ENCODE results near the gene C11orf52. TPM values are rescaled to one million over a fixed set of nuclear protein-coding genes. Genes with fewer than 3 reads are reported as not detected.
A peak's percentile ranks its signal among the peaks of the same experiment; 100 is the strongest.

Gene C11orf52
- total and polyA plus RNA-seq, 2 donors (not counting 3 experiments of a cell fraction or from before 2014, with no cell fraction given): 0.31 to 0.76 TPM

DNA sequence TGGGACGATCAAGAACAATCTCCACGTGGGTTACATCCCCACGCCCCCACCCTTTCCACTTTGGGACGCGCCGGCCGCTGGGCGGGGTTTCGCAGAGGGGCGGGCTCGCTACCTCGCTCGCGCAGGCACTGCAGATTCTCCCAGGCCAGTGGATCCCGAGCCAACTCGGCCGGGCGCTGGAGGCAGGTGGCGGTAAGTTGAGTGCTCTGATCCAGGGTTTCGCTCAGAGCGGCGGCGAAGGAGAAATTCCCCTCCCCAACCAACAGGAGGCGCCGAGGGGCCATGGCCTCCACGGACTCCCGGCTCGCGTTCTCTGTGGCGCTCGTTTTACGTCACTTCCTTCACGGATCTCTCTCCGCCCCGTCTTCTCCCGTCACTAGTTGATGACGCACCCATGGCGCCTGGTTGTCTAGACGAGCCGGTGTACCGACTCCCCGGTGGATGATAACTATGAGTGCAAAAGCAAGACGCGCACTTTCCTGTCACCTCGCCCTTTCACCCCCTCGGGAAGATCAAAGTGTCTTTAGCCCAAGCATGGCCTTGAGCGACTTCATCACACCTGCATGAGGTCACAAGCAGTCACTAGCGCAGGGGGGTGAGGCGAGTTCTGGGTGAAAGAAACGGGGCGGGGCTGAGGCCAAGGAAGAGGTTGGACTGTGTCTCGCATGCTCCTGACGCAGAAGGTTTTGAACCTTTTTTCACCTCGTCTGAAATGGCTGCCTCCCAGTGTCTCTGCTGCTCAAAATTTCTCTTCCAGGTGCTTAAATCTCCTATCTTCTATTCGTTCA is 39.7 kb upstream of the C11orf52 start, which contains the start of the genes CFAP68 and FDXACB1:
TSS of gene CFAP68 (plus strand) at position 693 of the 788 bp plus-strand sequence. CDS start at position 713, 20 bp downstream.
TSS of gene FDXACB1 (minus strand) at position 317 of the 788 bp plus-strand sequence. CDS start at position 284, 33 bp downstream.
- intact Hi-C loops (cut with micrococcal nuclease) (loop anchor here (1.0 to 2.0 kb wide), 13 partner anchors 48 to 401 kb away; partner anchors contain the start of genes BCO2, DIXDC1, DLAT and NKAPD1), dilution Hi-C loops (cut with MboI; ENCODE audit: extremely low pct_ligation_motif_present, low sequenced_read_pairs) (no loop called here)
- POLR2A ChIA-PET: no interaction called here
- Histone ChIP-seq H3K4me1 (ENCODE audit: control insufficient read depth, extremely low read depth, insufficient read depth, low read length) (peaks cover 21% of the 10 kb centered on the region), H3K79me2 (ENCODE audit: control insufficient read depth, insufficient read depth, low read length) (no peaks in the 10 kb centered on the region), H3K27me3 (ENCODE audit: control insufficient read depth in 2 of 2, insufficient read depth in 2 of 2, low read length in 2 of 2) (no peaks in the 10 kb centered on the region), H3K9ac (replicated peaks; ENCODE audit: extremely low read depth, insufficient read depth, low read length) (peak within 1 kb of the TSS; percentile 95), H3K9me3 (replicated peaks; ENCODE audit: control insufficient read depth, insufficient read depth, low read length) (no peaks in the 10 kb centered on the region), H3K36me3 (ENCODE audit: control insufficient read depth in 2 of 2, extremely low read depth in 1 of 2, insufficient read depth in 2 of 2, low read length in 2 of 2) (no peaks in the 10 kb centered on the region), H3K4me2 (ENCODE audit: insufficient read depth, low read length) (peak within 1 kb of the TSS; percentile 92), H2AFZ (ENCODE audit: low read depth, low read length) (peak within 1 kb of the TSS; percentile 86), H3K4me3 (replicated peaks in 1 of 3; ENCODE audit: insufficient read depth in 1 of 3, low read depth in 1 of 3, low read length in 3 of 3) (peak within 1 kb of the TSS; percentile 53 to 84 (median 62)), H3K9me1 (replicated peaks; ENCODE audit: control insufficient read depth, extremely low read depth, insufficient read depth, low read length) (no peaks in the 10 kb centered on the region), H3K27ac (ENCODE audit: insufficient read depth, low read depth, low read length) (peak within 1 kb of the TSS; percentile 93), H4K20me1 (replicated peaks; ENCODE audit: control insufficient read depth, extremely low read depth, insufficient read depth, low read length) (no peaks in the 10 kb centered on the region)
- CTCF ChIA-PET: interaction anchor here (1.1 to 1.7 kb wide), 2 partner anchors 8 to 103 kb away, joined by 3 to 10 read pairs; partner anchors contain the start of gene ALG9
- TF ChIP-seq JUN (IDR thresholded peaks at IDR 0.05; ENCODE audit: borderline replicate concordance, insufficient read depth, insufficient read length, low read depth) (peak; percentile 39), POLR2AphosphoS5 (IDR thresholded peaks at IDR 0.05; ENCODE audit: insufficient read depth, low read depth, low read length) (peak; percentile 66), MYC (IDR thresholded peaks at IDR 0.05; ENCODE audit: low read depth, low read length) (no peak), GATA2 (IDR thresholded peaks at IDR 0.05; ENCODE audit: insufficient read depth, insufficient read length, low read depth, low read length) (no peak), FOS (IDR thresholded peaks at IDR 0.05; ENCODE audit: borderline replicate concordance, insufficient read depth, low read length) (peak; percentile 27), EZH2 (IDR thresholded peaks at IDR 0.05; ENCODE audit: borderline replicate concordance, low read depth, low read length, severe bottlenecking) (no peak), POLR2A (IDR thresholded peaks at IDR 0.05; ENCODE audit: low read depth, low read length) (peak; percentile 69)
- TF ChIP-seq, protein P1, sequence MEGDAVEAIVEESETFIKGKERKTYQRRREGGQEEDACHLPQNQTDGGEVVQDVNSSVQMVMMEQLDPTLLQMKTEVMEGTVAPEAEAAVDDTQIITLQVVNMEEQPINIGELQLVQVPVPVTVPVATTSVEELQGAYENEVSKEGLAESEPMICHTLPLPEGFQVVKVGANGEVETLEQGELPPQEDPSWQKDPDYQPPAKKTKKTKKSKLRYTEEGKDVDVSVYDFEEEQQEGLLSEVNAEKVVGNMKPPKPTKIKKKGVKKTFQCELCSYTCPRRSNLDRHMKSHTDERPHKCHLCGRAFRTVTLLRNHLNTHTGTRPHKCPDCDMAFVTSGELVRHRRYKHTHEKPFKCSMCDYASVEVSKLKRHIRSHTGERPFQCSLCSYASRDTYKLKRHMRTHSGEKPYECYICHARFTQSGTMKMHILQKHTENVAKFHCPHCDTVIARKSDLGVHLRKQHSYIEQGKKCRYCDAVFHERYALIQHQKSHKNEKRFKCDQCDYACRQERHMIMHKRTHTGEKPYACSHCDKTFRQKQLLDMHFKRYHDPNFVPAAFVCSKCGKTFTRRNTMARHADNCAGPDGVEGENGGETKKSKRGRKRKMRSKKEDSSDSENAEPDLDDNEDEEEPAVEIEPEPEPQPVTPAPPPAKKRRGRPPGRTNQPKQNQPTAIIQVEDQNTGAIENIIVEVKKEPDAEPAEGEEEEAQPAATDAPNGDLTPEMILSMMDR (IDR thresholded peaks at IDR 0.05; ENCODE audit: extremely low read depth in 1 of 2, insufficient read depth in 1 of 2, low read depth in 1 of 2, low read length in 2 of 2): peak; percentile 97 to 98
- TF ChIP-seq, protein P2, sequence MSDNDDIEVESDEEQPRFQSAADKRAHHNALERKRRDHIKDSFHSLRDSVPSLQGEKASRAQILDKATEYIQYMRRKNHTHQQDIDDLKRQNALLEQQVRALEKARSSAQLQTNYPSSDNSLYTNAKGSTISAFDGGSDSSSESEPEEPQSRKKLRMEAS (IDR thresholded peaks at IDR 0.05; ENCODE audit: insufficient read depth, insufficient read length): peak; percentile 16
- DNase-seq (ENCODE audit: low read depth, low spot score) (peak; percentile 98), FAIRE-seq (peak; percentile 97)
- TSS peak; percentile 87 for BruUV-seq (replicated peaks)
